Esophagus squamous epithelium (tissue), 5 donors: ENCODE results near the gene MTA1. TPM values are rescaled to one million over a fixed set of nuclear protein-coding genes. Genes with fewer than 3 reads are reported as not detected.
A peak's percentile ranks its signal among the peaks of the same experiment; 100 is the strongest.

ENCODE experiments used
- DNase-seq: peaks from one replicate; lab custom pipeline; 2025; lab: John Stamatoyannopoulos, UW
- H3K27ac ChIP-seq, 4 donors: fragments of 200-600 bp; sonication (generic); one replicate each; pipeline ENCODE4 v1.5.1; 2016 to 2019; ENCODE audit warnings: mild to moderate bottlenecking in 1 of 4
- H3K27me3 ChIP-seq, 4 donors: fragments of 200-600 bp; sonication (generic); 1 replicate in 3 of 4; 2 replicates in 1 of 4; pipeline versions ENCODE4 v1.5.1 to v1.6.0; 2017 to 2021; ENCODE audit warnings: antibody characterized with exemption in 1 of 4
- H3K36me3 ChIP-seq, 3 donors: fragments of 200-600 bp; sonication (generic); one replicate each; pipeline ENCODE4 v1.5.1; 2016 to 2019
- H3K4me1 ChIP-seq, 3 donors: fragments of 200-600 bp; sonication (generic); one replicate each; pipeline ENCODE4 v1.5.1; 2017 to 2019
- H3K4me3 ChIP-seq, 4 donors: fragments of 200-600 bp; sonication (generic); 1 replicate in 3 of 4; 2 replicates in 1 of 4; pipeline ENCODE4 v1.5.1; 2016 to 2019; ENCODE audit warnings: mild to moderate bottlenecking in 2 of 4, moderate library complexity in 1 of 4
- H3K9me3 ChIP-seq, 3 donors: fragments of 200-600 bp; sonication (generic); one replicate each; pipeline ENCODE4 v1.5.1; 2016 to 2019
- POLR2A ChIP-seq, 4 donors: fragments of 450-650 bp; IDR thresholded peaks; one replicate each; pipeline ENCODE4 v1.6.1; 2017; ENCODE audit warnings: antibody characterized with exemption in 4 of 4, mild to moderate bottlenecking in 4 of 4, moderate library complexity in 3 of 4
- WGBS, 2 donors: methylation state at CpG; one replicate each; pipeline ENCODE4 v1.1.5; 2018; 5-methylcytosine and 5-hydroxymethylcytosine counted together
- intact Hi-C: fragments of 100-400 bp; cut with DNase I; formaldehyde crosslinking; loops from one replicate; pipeline ENCODE4 v1.15.0; 2022
- total RNA-seq, 4 donors: library from RNA; depleted of rRNA; stranded (reverse); fragments of >200 nt; gene quantifications; one replicate each; pipeline ENCODE4 v1.1.0, GENCODE V29; 2016
- TF ChIP-seq, protein P1 (sequence below), 6 experiments: fragments of 450-650 bp in 4 of 6; fragments of 200-600 bp in 2 of 6; sonication (generic) in 2 of 6; IDR thresholded peaks; one replicate each; pipeline ENCODE4 v1.5.1; 2016 to 2019; ENCODE audit warnings: antibody characterized with exemption in 6 of 6, mild to moderate bottlenecking in 4 of 6, moderate library complexity in 4 of 6
- donor health status: DM: yes; HTN: yes; CAD: no.

The MTA1 gene
- total RNA-seq, 4 donors from 2014 or later = 19.9 to 64.7 (median 39.6) TPM

GRCh38 chr14:105427936-105428485 is 8.4 kb downstream of the MTA1 start:
- H3K4me3 ChIP-seq = no peak overlapping the region
- H3K27ac ChIP-seq = no peak overlapping the region
- peaks cover 0 to 15% (median 9%) of the 10 kb centered on the region in 3 donors for H3K4me1 ChIP-seq
- no peak for DNase-seq
- H3K27me3 ChIP-seq = no peaks in the 10 kb centered on the region
- peaks cover 0 to 37% (median 0%) of the 10 kb centered on the region in 3 donors for H3K36me3 ChIP-seq
- TF ChIP-seq, protein P1, sequence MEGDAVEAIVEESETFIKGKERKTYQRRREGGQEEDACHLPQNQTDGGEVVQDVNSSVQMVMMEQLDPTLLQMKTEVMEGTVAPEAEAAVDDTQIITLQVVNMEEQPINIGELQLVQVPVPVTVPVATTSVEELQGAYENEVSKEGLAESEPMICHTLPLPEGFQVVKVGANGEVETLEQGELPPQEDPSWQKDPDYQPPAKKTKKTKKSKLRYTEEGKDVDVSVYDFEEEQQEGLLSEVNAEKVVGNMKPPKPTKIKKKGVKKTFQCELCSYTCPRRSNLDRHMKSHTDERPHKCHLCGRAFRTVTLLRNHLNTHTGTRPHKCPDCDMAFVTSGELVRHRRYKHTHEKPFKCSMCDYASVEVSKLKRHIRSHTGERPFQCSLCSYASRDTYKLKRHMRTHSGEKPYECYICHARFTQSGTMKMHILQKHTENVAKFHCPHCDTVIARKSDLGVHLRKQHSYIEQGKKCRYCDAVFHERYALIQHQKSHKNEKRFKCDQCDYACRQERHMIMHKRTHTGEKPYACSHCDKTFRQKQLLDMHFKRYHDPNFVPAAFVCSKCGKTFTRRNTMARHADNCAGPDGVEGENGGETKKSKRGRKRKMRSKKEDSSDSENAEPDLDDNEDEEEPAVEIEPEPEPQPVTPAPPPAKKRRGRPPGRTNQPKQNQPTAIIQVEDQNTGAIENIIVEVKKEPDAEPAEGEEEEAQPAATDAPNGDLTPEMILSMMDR (IDR thresholded peaks at IDR 0.05) = no peak
- TF ChIP-seq POLR2A (IDR thresholded peaks at IDR 0.05) = no peak
- WGBS, 2 donors = 87 to 90% methylated on average over 8 to 9 of the region's 9 CpGs
- no peaks in the 10 kb centered on the region for H3K9me3 ChIP-seq
- intact Hi-C loops = no loop called here

DNA sequence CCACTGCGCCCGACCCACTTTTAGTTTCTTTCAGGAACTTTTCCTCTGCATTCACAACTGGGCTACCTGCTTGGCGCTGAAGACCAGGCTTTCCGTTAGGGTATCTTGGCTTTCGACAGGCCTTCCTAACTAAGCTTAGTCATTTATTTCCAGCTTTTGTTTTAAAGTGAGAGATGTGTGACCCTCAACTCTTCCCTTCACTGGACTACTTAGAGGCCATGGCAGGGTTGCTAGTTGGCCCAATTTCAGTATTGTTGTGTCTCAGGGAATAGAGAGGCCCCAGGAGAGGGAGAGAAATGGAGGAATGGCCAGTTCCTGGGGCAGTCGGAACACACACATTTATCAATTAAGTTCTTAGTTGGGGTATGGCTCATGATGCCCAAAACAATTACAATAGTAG is 10.4 kb downstream of the MTA1 start:
- H3K27me3 ChIP-seq = no peaks in the 10 kb centered on the region
- DNase-seq = no peak
- intact Hi-C loops = no loop called here
- H3K36me3 ChIP-seq = peaks cover 0 to 31% (median 0%) of the 10 kb centered on the region in 3 donors
- WGBS, 2 donors = 85 to 90% methylated on average over 6 of the region's 6 CpGs
- H3K27ac ChIP-seq = peak overlapping the region in 2 of 4 donors; percentile 50 to 54
- H3K9me3 ChIP-seq = no peaks in the 10 kb centered on the region
- H3K4me1 ChIP-seq = peaks cover 0 to 15% (median 9%) of the 10 kb centered on the region in 3 donors
- H3K4me3 ChIP-seq = no peak overlapping the region
- TF ChIP-seq, protein P1 (IDR thresholded peaks at IDR 0.05) = no peak
- TF ChIP-seq POLR2A (IDR thresholded peaks at IDR 0.05) = no peak

DNA sequence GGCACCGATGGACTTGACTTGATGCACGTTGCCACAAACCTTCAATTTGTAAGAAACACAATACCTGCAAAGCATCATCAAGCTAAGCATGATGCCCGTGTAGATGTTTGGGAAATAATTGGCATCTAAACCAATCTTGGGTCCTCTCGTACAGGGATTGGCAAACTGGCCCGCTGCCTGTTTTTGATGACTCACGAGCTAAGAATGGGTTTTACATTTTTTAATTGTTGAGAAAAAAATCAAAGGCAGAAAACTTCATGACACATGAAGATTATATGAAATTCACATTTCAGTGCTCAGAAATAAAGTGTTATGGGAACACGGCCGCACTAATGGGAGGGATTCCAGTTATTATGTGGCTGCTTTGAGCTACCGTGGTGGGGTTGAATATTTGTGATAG is 10.9 kb downstream of the MTA1 start:
- no peak for TF ChIP-seq POLR2A (IDR thresholded peaks at IDR 0.05)
- TF ChIP-seq, protein P1 (IDR thresholded peaks at IDR 0.05) = no peak
- Histone ChIP-seq H3K9me3 (no peaks in the 10 kb centered on the region), H3K27me3 (no peaks in the 10 kb centered on the region), H3K36me3 (peaks cover 0 to 26% (median 0%) of the 10 kb centered on the region in 3 donors), H3K27ac (peak overlapping the region in 3 of 4 donors; percentile 29 to 54 (median 50)), H3K4me3 (no peak overlapping the region), H3K4me1 (peaks cover 0 to 15% (median 9%) of the 10 kb centered on the region in 3 donors)
- intact Hi-C loops = no loop called here
- DNase-seq = no peak
- WGBS, 2 donors = 17 to 30% methylated on average over 9 of the region's 9 CpGs

DNA sequence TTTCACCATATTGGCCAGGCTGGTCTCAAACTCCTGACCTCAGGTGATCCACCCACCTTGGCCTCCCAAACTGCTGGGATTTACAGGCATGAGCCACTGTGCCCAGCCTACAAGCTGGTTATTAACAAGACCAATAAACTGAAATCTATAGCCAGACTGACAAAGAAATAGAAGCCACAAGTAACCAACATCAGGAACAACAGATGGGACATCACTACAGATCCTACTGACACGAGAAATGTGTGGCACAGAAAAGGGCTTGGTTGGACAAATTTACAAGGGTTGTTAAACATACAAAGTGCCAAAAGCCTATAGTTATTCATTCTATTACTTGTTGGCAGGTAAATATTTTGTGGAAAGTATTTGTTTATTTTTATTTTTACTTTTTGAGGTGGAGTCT is 11.6 kb downstream of the MTA1 start:
- no peak for TF ChIP-seq POLR2A (IDR thresholded peaks at IDR 0.05)
- TF ChIP-seq, protein P1 (IDR thresholded peaks at IDR 0.05) = no peak
- Histone ChIP-seq H3K27me3 (no peaks in the 10 kb centered on the region), H3K27ac (peak overlapping the region in 2 of 4 donors; percentile 29 to 50), H3K9me3 (no peaks in the 10 kb centered on the region), H3K36me3 (peaks cover 0 to 21% (median 0%) of the 10 kb centered on the region in 3 donors), H3K4me1 (peaks cover 0 to 18% (median 9%) of the 10 kb centered on the region in 3 donors), H3K4me3 (no peak overlapping the region)
- intact Hi-C loops = no loop called here
- no peak for DNase-seq
- WGBS, 2 donors = 100% methylated on average over 1 of the region's 1 CpG

DNA sequence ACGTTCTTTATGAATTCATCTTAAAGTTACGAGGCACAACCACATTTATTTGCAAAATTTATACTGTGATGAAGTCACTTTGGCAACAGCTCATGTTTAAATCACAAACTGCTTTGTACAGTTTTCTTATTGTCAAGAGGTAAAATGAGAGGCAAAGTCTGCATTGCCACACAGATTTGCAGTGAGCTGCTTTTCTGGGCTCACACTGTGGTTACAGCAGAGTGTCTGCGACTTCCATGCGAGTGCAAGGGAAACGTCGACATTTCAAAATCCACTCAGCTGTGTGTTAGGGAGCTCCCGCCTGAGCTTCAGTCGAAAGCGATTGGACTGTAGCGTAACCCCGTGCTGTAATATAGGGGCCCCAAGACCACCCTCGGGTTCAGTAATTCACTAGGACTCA is 13.0 kb downstream of the MTA1 start:
- intact Hi-C loops = no loop called here
- peaks cover 0 to 7% (median 2%) of the 10 kb centered on the region in 3 donors for H3K36me3 ChIP-seq

More for the DNA sequence above, 13.0 kb downstream of the MTA1 start:
- Histone ChIP-seq H3K27ac (no peak overlapping the region), H3K9me3 (no peaks in the 10 kb centered on the region), H3K27me3 (no peaks in the 10 kb centered on the region), H3K4me1 (peaks cover 0 to 32% (median 9%) of the 10 kb centered on the region in 3 donors), H3K4me3 (no peak overlapping the region)
- TF ChIP-seq, protein P1 (IDR thresholded peaks at IDR 0.05) = no peak
- no peak for TF ChIP-seq POLR2A (IDR thresholded peaks at IDR 0.05)
- 89 to 93% methylated on average over 12 of the region's 12 CpGs for WGBS, 2 donors
- no peak for DNase-seq
